Stimulated activated CD8-positive, alpha-beta memory T cell treated with anti-CD3 and anti-CD28 coated beads, Interleukin-12 subunit alpha, Interleukin-12 subunit beta, amount 100 ng/mL, for 24 hours (primary cell): ENCODE measurements around the gene DUS2.
"Not testable (repeated sequence)": the region's sequence is repeated elsewhere in the genome, so short reads cannot be mapped to it uniquely, and the experiment has no call there.

ENCODE experiments used
- DNase-seq: peaks from one replicate; pipeline ENCODE4 v3.0.0-alpha.2; 2020; ENCODE audit errors: extremely low read depth

The DUS2 gene

GRCh38 chr16:68022728-68023537, at the start of gene DUS2, which contains the start of gene DDX28:
Gene DUS2, plus strand, starts transcription at chr16:68023284. Its CDS starts 14,740 bp downstream, at chr16:68038024.
Gene DDX28, minus strand, starts transcription at chr16:68023232. Its CDS starts 30 bp downstream, at chr16:68023202.
- DNase-seq = peak; percentile 78

- DNase-seq = no peak
These were observed 47.6 kb upstream of the DUS2 start for GRCh38 chr16:67975321-67976105.

- DNase-seq = no peak
These were observed 46.9 kb upstream of the DUS2 start for GRCh38 chr16:67976205-67976604.

GRCh38 chr16:67977005-67977404, 46.1 kb upstream of the DUS2 start:
- DNase-seq = no peak

GRCh38 chr16:67977469-67978227, 45.4 kb upstream of the DUS2 start:
- no peak for DNase-seq

GRCh38 chr16:67979955-67980678, 43.0 kb upstream of the DUS2 start, which contains the start of gene DPEP3:
Gene DPEP3, minus strand, starts transcription at chr16:67980499. Its CDS starts 119 bp downstream, at chr16:67980380.
- no peak for DNase-seq

- DNase-seq = no peak
These were observed 40.9 kb upstream of the DUS2 start for GRCh38 chr16:67982011-67982696.

GRCh38 chr16:67986949-67987348, 36.1 kb upstream of the DUS2 start:
- no peak for DNase-seq

GRCh38 chr16:67987460-67988160, 35.5 kb upstream of the DUS2 start:
- DNase-seq = no peak

- DNase-seq = no peak
These were observed 34.4 kb upstream of the DUS2 start for GRCh38 chr16:67988675-67989074.

- DNase-seq = no peak
These were observed 33.6 kb upstream of the DUS2 start for GRCh38 chr16:67989322-67990017.

- DNase-seq = no peak
These were observed 33.1 kb upstream of the DUS2 start for GRCh38 chr16:67990018-67990386.

- no peak for DNase-seq
These were observed 30.4 kb upstream of the DUS2 start for GRCh38 chr16:67992661-67993206.

GRCh38 chr16:67993207-67994039, 29.7 kb upstream of the DUS2 start:
- DNase-seq = peak; percentile 58

GRCh38 chr16:67994040-67994408, 29.1 kb upstream of the DUS2 start:
- not testable (repeated sequence) for DNase-seq

GRCh38 chr16:67995423-67995822, 27.7 kb upstream of the DUS2 start:
- no peak for DNase-seq

GRCh38 chr16:67996666-67997065, 26.4 kb upstream of the DUS2 start:
- no peak for DNase-seq

- not testable (repeated sequence) for DNase-seq
These were observed 24.8 kb upstream of the DUS2 start for GRCh38 chr16:67998231-67998778.
